ENCODE measurements around the gene MACROD1.
A peak's percentile ranks its signal among the peaks of the same experiment; 100 is the strongest.

Gene MACROD1

DNA sequence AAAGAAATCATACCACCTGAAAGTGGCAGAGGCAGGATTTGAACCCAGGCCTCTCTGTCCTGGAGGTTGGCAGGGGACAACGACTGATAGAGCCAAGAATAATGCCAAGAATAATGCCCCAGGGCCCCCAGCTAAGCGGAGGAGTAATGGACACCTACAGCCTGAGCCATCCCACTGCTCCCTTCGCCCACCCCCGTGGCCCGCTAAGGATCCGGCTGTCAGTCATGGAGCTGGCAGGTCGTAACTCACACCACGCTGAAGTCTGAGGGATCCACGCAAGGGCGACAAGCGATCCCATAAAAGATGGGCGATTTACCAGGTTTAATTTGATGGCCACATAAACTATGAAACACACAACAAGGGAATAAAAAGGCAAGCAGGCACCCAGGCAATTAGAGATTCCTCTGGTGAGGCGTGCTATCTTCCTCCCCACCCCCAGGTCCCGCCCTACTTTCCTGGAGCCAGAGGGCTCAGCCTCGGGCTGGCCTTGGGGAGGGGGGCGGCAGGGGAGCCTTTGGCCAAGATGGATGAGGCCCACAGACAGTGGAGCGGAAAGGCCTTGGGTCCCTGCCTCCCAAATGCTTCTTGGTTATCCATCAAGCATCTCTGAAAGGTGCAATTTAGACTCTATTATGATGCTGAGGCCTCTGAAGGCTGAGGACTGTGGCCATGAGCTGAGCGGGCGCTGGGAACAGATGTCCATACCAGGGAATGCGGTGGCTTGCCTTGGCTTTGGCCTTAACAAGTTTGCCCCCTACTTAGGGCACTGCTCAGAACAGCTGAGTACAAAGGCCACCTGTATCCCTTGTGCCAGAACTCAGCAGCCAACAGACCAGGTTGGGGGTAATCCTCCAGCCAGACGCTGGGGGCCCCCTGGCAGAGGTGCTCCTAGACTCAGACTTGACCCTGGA lies 55.2 kb downstream of the MACROD1 start:
- no peak for DNase-seq

DNA sequence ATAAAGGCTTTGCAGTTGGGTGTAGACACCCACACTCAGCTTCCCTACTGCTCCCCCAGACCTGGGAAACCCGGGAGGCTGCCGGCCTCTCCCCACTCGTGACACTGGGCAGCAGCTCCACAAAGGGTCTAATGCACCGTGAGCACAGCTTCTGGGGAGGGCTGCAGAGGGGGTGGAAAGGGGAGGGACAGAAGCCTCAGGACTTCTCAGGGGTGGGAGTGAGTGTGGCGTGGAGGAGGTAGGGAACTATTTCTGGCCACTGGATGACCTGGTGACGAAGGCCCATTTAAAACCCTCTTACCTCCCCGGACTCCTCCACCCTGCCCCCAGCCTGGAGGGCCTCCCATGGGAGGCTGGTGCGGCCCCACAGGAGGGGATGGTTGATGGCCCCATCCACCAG lies 56.6 kb downstream of the MACROD1 start:
- DNase-seq: no peak

DNA sequence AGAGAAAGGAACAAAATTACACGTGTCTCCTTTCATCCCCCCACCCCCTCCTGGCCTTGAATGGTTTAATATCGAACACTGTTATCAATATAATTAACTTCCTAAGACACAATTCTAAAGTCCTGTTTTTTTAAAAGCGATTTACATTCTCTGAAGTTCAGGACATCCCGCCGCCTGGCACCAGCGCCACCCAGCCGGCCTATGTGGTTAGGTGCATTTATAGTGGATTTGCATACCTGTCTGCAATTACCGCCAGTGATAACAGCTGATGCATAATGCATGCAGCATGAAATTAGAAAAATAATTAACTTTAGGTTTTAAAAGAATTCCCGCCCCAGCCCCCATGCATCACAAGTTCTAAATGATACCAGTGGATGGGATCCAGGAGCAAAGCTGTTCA lies 58.6 kb downstream of the MACROD1 start:
- DNase-seq: peak; percentile 50

DNA sequence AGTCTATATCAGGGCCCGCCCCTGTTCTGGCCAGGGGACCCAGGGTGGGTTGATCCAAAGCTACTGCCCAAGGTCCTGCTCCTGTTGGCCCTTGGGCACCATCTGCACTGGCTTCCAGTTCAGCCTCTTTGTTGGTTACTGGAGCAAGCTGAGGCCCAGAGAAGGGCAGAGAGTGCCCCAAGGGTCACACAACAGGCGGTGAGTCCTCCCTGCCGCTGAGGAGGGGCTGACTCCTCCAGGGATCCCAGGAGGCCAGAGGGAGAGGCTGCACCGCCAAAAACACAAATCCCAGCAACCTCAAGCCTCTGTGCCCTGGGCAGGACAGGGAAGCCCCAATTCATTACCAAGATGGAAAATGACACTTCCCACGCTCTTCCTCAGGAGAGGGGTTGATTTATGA lies 61.3 kb downstream of the MACROD1 start:
- DNase-seq: no peak

DNA sequence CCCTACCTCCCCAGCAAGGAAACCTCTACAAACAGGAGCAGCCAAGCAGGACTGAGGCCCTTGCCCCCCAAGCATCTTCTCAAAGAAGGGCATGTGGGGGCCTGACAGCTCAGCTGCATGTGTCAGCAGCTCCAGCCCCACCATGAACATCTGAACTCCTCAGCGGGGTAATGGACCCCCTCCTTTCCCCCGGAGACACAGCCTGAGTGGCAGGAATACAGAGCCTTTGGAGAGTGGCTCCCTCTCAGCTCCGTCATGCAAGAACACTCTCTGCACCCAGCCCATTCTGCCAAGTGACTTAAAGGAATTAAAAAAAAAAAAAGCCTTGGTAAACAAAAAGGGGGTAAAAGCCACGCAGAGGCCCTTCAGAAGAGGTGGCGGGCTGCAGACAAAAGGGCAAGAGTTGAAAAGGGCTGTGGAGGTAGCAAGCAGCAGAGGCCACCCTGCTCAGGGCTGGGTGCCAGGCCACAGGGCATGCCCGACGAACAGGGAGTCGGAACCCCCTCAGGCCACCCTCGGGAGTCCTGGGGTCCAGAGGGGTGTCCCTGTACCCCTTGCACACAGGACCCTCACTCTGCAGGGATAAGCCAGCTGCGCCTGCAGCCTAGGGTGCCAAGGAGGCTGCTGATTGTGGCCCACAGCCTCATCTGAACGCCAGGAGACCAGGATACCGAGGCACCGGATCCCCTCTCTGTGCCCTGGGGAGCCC lies 62.5 kb downstream of the MACROD1 start:
- DNase-seq: no peak

DNA sequence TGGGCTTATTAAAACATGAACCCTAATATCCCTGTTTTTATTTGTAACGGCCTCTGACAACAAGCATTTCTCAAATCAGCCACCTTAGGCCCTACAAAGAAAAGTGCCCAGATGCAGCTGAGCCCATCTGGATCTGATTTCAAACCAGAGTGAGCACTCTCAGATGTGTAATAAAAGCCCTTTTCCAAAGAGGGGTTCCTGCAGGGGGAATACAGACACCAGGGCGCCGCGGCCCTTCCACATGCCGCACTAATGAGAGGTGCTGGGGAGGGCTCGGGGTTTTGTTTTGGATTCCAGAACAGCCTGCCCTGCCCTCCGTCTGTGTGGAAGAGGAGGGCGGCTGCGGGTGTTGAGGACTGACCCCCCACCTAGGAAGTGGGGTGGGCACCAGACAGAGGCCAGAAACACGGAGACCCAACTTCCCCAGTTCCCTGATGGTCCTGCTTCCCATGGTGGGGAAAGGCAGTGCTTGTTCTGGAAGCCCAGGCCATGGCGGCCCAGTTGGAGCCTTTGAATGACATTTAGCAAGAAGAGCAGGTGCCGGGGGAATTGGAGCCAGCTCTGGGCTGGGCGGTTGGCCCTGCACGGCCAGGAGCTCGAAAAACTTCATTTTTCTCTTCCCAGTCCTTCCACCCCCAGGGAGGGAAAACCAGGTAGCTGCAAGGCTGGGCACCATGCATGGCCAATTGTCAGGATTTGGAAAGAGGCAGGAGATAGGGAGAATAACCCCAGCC lies 63.7 kb downstream of the MACROD1 start:
- no peak for DNase-seq

DNA sequence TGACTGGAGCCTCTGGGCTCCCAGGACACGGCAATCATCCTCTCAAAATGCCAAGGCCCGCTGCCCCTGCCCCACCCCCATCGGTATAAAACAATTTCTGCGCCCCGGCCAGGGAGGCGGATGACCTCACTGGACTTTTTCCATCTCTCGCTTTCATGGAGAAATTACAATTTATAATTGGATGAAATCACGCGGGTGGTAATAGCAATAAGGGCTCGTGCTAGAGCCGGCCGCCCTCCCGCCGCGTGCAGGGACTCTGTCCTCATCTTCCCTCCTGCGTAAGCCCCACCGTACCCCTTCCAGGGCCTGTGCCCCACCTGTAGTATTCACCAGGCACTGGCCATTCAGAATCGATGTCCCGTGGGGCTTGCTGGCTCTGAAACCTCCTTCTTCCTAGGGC lies 64.5 kb downstream of the MACROD1 start:
- no peak for DNase-seq

DNA sequence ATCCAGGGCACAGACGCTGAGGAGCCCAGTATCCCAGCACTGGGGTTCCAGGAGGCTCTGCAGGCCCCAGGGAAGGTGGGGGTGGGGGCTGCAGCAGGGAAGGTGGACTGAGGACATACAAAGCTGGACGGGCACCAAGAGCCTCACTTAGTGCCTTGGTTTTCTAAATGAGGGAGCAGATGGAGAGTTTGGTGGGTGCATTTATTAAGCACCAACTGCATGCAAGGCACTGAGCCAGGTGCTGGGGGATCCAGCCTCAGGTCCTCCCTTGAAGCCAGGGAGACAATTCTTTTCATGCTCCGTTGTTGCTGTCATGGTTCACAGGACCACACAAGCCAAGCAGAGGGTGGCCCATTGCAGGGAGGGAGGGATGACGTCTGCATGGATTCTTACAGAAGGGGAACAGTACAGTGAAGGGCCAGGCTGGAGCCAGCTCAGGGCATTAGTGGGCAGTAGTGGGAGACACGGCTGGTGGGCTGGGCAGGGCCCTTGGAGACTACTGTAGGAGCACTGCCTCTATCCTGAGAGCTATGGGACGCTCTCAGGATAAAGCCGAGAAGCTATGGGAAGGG lies 65.0 kb downstream of the MACROD1 start:
- no peak for DNase-seq

DNA sequence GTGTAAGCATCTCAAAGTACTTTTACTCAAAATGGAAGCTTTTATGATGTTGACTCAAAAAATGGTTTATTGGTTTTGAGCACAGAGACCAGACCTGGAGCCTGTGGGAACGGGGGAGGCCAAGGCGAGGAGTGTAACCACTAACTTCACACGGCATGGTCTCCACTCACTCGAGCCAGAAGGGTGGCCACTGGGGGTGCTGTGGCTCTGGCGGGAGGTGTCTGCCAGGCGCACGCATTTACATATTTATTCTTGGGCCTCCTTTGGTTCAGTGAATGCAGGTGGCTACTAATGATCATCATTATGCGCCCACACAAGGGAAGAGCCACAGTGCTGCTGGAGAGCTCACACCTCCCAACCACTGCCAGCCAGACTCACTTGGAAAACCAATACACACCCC lies 65.6 kb downstream of the MACROD1 start:
- no peak for DNase-seq

DNA sequence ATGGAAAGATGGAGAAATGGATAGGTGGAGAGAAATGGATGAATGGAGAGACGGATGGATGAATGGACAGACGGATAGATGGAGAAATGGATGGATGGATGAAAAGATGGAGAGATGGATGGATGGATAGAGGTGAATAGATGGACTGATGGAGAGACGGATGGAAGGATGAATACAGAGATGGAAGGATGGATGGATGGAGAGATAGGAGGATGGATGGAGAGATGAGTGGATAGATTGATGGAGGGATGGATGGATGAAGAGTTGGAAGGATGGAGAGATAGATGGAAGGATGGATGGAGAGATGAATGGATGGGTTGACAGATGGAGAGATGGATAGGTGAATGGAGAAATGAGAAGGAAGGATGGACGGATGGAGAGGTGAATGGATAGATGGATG lies 66.5 kb downstream of the MACROD1 start:
- no peak for DNase-seq

DNA sequence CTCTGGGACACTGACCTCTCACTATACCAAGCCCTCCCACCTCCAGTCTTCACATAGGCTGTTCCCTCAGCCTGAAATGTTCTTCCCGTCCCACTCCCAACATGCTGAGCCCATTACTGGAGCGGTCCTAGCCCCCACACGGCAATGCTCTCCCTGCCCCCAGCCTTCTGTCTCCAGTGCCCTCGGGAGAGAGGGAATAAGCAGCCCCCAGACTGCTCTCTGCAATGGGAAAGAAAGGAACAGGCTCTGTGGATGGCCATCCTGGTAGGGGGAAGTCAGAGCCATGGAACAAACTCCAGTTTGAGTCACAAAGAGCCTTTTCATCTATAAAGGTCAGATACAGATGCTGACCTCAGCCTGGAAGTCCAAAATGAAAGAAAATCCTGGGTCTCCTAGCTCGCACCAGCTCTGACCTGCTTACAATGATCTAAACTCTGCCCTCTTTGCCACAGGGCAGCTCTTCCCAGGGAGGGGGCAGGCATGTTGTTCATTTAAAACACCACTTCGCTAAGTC lies 67.5 kb downstream of the MACROD1 start:
- DNase-seq: no peak

DNA sequence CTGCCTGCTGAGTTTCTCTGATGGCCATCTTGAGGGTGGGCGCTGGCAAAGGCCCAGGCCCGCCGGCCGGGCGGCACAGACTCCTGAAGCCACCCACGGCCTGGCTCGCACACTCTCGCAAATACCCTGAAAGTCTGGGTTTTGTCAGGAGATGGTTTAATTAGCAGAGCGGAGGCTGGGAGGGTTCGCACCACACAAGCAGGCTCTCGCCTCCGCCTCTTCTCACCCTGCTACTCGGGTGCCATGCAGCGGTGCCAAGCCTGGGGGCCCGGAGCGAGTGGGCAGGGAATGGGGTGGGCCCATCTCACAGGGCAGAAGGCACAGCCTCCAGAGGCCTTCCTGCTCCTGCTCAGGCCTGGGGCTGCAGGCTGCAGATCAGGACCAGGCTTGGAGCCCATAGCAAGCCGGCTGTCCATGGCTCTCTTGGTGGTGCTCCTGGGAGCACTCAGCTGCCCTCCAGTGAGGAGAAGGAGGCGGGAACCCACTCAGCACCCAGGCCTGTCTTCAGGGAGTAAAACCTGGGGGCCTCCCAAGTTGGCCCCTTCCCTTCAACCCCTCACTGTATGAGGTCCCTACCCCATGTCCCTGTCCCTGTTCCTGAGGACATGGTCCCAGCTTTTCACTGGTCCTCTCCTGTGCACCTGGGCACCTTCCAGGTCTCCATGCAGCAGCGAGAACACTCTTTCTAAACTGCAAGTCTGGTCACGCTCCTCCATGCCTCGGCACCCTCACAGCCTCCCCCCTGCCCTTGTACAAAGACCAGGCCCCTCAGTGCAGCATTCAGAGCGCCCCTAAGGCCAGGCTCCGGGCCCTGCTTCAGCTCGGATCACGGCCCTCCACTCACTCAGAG lies 68.2 kb downstream of the MACROD1 start:
- DNase-seq: no peak

DNA sequence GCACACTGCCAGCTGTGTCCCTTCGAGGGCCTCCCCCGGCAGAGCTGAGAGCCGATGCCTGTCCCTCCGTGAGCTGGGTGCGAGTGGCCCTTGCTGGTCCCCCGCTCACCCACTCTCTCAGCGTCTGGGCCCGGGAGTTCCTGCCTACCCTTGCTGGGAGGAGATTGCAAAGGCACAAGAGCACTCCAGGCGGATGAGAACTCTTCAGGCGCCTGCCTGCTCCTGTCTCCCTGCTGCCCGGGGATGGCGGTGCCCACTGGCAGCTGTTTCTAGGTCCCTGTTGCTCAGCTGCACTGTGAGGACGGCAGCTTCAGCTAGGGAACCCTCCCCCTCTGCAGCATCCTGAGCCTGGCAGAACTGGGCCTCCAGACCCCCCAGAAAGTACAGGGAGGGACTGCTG lies 69.1 kb downstream of the MACROD1 start:
- DNase-seq: no peak

DNA sequence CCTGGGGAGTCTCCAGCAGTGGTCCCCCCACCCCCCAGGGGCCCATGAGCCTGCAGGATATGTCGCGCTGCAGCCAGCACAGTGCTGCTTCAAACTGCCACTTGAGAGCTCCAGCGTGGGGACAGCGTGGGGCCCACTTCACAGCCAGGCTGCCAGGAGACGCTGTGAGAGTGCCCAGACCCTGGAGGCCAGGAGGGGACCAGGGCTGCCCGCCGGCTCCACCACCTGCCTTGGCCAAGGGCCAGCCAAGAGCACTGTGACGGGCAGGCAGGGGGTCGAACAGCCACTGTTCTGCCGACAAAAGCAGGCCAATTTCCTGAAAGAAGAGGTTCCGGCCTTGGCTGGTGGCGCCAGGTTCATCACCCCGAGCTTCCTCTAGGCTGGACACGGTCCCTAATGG lies 70.0 kb downstream of the MACROD1 start:
- DNase-seq: no peak

DNA sequence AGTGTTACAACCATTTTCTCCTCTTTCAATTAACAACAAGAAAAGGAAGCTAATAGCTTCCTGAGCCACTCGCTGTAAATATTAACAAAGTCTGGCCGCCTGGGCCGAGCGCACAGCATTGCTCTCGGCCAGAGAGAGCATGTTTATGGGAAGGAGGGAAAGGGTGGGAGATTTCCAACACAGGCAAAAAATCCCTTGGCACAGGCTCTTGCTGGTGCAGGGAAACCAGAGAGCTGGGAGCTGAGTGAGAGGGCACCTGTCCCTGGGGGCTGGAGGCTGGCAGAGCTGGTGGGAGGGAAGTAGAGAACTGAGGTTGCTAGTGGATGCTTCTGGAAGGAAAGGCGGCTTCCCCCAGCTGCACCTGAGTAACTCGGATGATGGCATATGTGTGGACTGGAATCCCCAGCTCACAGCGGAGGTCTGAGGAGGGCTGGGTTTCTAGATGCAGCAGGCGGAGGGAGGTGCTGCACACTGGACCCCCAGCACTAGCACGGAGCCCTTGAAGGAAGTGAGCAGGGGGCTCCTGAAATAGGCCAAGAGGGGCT lies 70.6 kb downstream of the MACROD1 start:
- no peak for DNase-seq

DNA sequence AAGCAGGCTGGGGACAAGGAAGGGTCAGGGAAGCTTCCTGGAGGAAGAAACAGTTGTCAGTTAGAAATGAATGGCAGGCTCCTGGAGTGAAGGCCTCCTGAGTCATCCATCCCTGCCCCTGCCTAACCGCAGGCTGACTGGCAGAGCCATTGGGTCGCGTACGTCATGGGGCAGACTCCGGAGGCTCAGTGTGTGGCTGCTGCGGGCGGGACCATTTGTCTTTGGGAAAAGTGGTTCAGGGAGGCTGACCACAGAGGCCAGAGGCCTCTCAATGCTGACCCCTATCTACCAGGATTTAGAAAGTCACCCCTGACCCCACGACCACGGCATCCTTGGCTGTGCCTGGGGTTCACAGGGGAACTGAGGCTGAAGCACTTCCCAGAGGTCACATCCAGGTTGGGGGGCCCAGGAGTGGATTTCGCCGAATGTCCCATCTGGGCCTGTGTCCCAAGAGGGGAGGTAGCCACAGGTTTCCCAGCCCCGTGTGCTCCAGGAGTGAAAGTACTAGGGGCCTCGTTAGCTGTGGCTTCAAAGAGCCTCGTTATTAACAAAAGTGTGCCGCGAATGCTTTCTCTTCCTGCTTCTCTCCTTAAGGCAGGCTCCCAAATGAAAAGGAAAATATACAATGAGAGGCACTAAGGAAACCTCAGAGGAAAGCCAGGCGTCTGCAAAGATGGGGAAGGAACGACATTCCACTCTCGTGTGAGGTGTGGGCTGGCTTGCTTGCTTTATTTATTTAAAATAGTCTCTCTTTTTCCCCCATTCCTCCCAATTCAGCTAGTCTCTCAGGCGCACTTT lies 71.3 kb downstream of the MACROD1 start:
- no peak for DNase-seq

DNA sequence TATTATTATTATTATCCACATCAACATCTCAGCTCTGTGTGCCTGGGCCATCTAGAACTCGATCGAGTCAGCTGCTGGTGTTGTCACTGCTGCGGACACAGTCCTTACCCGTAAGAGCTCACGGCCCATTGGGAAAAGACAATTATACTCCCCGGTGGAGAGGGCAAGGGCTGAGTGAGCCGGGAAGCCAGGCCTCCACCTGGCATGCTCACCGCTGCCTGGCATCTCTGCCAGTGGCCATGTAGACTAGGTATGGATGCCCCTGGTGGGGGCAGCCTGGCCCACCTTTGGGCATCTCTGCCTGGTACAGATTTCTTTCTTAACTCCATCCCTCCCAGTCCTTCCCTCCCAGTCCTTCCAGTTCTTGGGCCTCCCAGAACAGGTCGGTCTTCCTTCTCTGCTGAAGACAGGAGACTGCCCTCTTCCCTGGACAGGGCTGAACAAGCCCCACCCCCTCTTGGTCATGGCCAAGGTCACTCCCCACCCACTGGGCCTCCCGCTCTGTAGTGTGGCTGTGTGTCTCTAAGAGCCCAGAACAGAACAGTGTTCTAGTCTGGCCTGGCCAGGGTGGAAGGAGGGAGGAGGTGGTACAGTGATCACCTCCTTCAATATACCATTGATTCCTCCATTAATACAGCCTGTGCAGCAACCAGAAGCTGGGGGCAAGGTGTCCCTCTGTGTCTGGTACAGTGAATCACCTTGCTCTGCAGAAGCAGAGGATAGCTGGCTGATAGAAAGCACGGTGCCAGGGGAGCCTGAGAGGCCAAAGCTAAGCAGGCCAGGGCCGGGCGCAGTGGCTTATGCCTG lies 72.5 kb downstream of the MACROD1 start:
- no peak for DNase-seq

DNA sequence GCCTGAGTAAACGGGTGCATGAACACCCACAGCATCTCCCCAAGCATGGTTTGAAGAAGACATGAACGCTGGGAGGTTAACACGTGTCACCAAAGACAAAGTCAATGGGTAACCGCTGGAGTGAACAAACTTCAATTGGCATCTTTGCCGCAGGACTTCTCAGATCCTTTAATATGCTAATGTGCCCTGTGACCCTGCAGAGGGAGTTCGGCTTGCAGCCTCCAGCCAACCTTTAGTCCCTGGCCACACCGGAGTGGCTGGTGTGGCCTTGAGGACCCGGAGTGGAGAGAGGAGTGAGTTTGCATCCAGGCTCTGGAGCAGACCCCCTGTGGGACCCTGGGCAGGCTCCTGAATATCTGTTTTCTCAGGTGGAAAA lies 73.2 kb downstream of the MACROD1 start:
- DNase-seq: no peak

DNA sequence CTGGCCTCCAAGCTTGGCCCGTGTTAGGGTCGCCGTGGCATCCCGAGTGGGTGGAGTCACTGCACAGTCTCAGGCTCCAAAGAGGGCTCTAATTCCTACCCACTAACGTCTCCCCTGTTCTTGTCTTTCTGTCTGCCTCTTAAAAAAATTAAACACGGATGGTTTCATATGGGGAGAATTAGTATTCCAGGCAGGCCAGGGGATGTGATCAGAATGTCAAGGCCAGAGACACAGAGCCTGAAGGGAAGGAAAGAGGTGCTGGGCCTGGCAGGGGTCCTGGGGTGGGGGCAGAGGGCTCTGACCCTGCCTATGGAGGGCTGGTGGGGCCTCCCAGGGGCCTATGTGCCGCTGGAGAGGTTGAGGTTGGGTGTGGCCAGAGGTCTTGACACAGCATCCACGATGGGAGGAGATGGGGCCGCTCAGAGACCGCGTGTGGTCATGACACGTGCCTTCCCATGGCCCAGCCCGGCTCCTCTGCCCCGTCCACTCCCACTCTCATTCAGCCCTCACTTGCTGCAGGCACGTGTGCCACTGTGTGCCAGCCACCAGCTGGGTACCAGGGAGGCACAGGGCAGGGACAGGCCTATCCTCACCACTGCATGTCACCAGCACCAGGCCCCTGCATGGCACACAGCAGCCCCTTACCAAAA lies 73.7 kb downstream of the MACROD1 start:
- DNase-seq: no peak

Measured in NCI-H1048 (cell line).